ENCODE measurements around the gene RPS6KA3. TPM values are rescaled to one million over a fixed set of nuclear protein-coding genes. Genes with fewer than 3 reads are reported as not detected.

The RPS6KA3 gene
- total and polyA plus RNA-seq, 2 of the 8 experiments (the other 6 are each of a cell fraction or from before 2014, with no cell fraction given), result 7.1 to 13.0 TPM

DNA sequence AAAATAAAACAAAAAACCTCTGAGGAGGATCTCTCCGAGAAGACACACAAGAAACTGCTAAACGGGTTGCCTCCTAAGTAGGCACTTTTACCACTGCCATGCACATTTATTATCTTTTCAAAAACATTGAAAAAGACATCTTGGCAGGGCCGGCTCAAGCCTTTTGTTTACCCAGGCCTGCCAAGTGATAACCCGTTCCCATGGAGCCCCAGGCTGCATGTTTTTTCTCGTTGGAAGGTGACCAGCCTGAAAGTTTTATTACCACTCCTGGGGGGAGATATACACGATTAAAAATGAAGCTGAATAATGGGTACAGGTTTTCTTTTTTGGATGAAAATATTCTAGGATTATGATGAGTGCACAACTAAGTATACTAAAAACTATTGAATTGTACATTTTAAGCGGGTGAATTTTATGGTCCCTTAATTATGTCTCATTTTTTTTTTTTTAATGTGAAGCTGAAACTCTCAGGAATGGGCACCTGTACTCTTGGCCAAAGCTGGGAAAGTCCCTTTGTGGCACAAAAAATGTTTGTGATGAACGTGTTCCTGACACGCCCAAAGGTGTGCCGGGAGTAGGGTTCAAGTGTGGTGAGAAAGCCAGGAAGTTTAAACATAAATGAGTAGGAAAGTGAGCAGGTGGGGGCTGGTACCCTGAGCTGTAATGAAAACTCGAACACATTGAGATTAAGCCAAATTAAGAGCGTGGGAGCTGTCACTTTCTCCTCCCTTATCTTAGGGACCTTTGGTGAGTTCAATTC lies 148.5 kb downstream of the RPS6KA3 start:
- no peak overlapping the region for H2BK15ac ChIP-seq (ENCODE audit: low read length)
- H3K36me3 ChIP-seq (ENCODE audit: control insufficient read depth in 2 of 4, insufficient read depth in 4 of 4, low read length in 3 of 4), result no peaks in the 10 kb centered on the region
- DNase-seq (ENCODE audit: low read depth in 1 of 2, low spot score in 2 of 2) (no peak), FAIRE-seq (no peak)
- no peak overlapping the region for H2BK120ac ChIP-seq (replicated peaks; ENCODE audit: low read depth, low read length)
- TF ChIP-seq BCL11A (IDR thresholded peaks at IDR 0.05; ENCODE audit: low read depth in 2 of 2, low read length in 2 of 2) (no peak), ZNF274 (IDR thresholded peaks at IDR 0.05; ENCODE audit: borderline replicate concordance, extremely low read depth, low read length) (no peak), NRF1 (IDR thresholded peaks at IDR 0.05; ENCODE audit: low read depth, low read length) (no peak), KDM1A (IDR thresholded peaks at IDR 0.05; ENCODE audit: borderline replicate concordance, low read length) (no peak), TAF7 (optimal IDR thresholded peaks at IDR 0.05; ENCODE audit: borderline replicate concordance, low read depth, low read length) (no peak), HDAC2 (IDR thresholded peaks at IDR 0.05; ENCODE audit: borderline replicate concordance in 1 of 2, low read depth in 2 of 2, low read length in 2 of 2) (no peak), E2F6 (IDR thresholded peaks at IDR 0.05) (no peak)
- no peak overlapping the region for H3K4me3 ChIP-seq (ENCODE audit: extremely low read depth in 1 of 4, insufficient read depth in 2 of 4, low read depth in 3 of 4, low read length in 4 of 4)
- H4K5ac ChIP-seq (ENCODE audit: insufficient read length, low read depth, low read length), result no peak overlapping the region
- no peak overlapping the region for H3K18ac ChIP-seq (ENCODE audit: extremely low read depth, low read length)
- H4K8ac ChIP-seq (ENCODE audit: extremely low read depth, insufficient read depth, low read length), result no peak overlapping the region
- H2BK5ac ChIP-seq (ENCODE audit: low read depth, low read length), result no peak overlapping the region
- WGBS, 2 experiments (ENCODE audit: extremely low coverage in 1 of 2, insufficient coverage in 1 of 2, insufficient read length in 1 of 2, insufficient replicate concordance in 2 of 2, low coverage in 1 of 2, low lambda C conversion rate in 2 of 2, missing lambda C conversion rate in 1 of 2), result 86% methylated on average over 11 of the region's 12 CpGs; no CpG with 5 or more reads in 1 of the 2 experiments
- ChIA-PET CTCF (ENCODE audit: partially characterized antibody) (no interaction called here), POLR2A (ENCODE audit: partially characterized antibody) (interaction anchor here (1.1 to 1.3 kb wide), 2 partner anchors 17 to 23 kb away, joined by 3 to 4 read pairs; partner anchors contain the start of gene EIF1AX)
- no peak overlapping the region for H2BK12ac ChIP-seq (ENCODE audit: low read depth, low read length)
- no peak overlapping the region for H3K27ac ChIP-seq (ENCODE audit: low read depth, low read length)
- H3K56ac ChIP-seq (replicated peaks; ENCODE audit: insufficient read length, low read depth, low read length), result no peak overlapping the region
- H3K23ac ChIP-seq (ENCODE audit: insufficient read length), result no peak overlapping the region
- peaks cover 0 to 3% of the 10 kb centered on the region in 2 experiments; a peak in 1 of 4 replicates for H3K9me3 ChIP-seq (ENCODE audit: insufficient read depth in 2 of 2, low read depth in 1 of 2, low read length in 1 of 2)
- peaks cover 0 to 4% of the 10 kb centered on the region in 2 experiments for H4K20me1 ChIP-seq (replicated peaks in 1 of 2; ENCODE audit: control insufficient read depth in 1 of 2, insufficient read depth in 2 of 2, low read length in 2 of 2)
- no peak overlapping the region for H2AFZ ChIP-seq (ENCODE audit: low read length)
- no peaks in the 10 kb centered on the region for H3K79me2 ChIP-seq (ENCODE audit: control insufficient read depth in 1 of 2, insufficient read depth in 2 of 2, low read length in 2 of 2)
- peaks cover 3 to 23% (median 19%) of the 10 kb centered on the region in 4 experiments for H3K27me3 ChIP-seq (replicated peaks in 1 of 4; ENCODE audit: control insufficient read depth in 3 of 4, extremely low read depth in 1 of 4, insufficient read depth in 3 of 4, low read length in 3 of 4)
- no peak overlapping the region for H4K91ac ChIP-seq (replicated peaks; ENCODE audit: insufficient read length, low read length)
- no peak overlapping the region for H3K9ac ChIP-seq (replicated peaks in 1 of 4; ENCODE audit: extremely low read depth in 1 of 4, low read depth in 3 of 4, low read length in 3 of 4)
- H3K4me1 ChIP-seq (replicated peaks in 1 of 4; ENCODE audit: control insufficient read depth in 3 of 4, insufficient read depth in 4 of 4, low read length in 3 of 4), result 0 out of 7 replicates have a peak, but pooled peaks cover 0 to 3% (median 0%) of the 10 kb centered on the region in 4 experiments
- no peak overlapping the region for H3K4me2 ChIP-seq (ENCODE audit: insufficient read depth in 1 of 2, low read depth in 2 of 2, low read length in 2 of 2)
- no peak overlapping the region for H3K4ac ChIP-seq (replicated peaks; ENCODE audit: insufficient read length, low read depth, low read length)
- peaks cover 2% of the 10 kb centered on the region; the same call in 1 of the 2 replicates for H3K79me1 ChIP-seq (ENCODE audit: low read depth, low read length)
- H2BK20ac ChIP-seq (ENCODE audit: low read length), result no peak overlapping the region
- H2AK5ac ChIP-seq (ENCODE audit: low read depth, low read length), result no peak overlapping the region
- H3K14ac ChIP-seq (ENCODE audit: insufficient read length), result no peak overlapping the region
- peaks cover 3% of the 10 kb centered on the region; the same call in 1 of the 2 replicates for H3K23me2 ChIP-seq (ENCODE audit: low read depth, low read length)
